ENCODE results near the gene RNF13. TPM values are rescaled to one million over a fixed set of nuclear protein-coding genes. Genes with fewer than 3 reads are reported as not detected.

The RNF13 gene
- total RNA-seq, 2 donors from 2014 or later, result 77.3 to 105 TPM

GRCh38 chr3:149958171-149958796 is 145.3 kb downstream of the RNF13 start:
- TF ChIP-seq POLR2A (IDR thresholded peaks at IDR 0.05), result no peak
- no peak for TF ChIP-seq POLR2AphosphoS5 (IDR thresholded peaks at IDR 0.05)
- no peak for TF ChIP-seq CTCF (IDR thresholded peaks at IDR 0.05)
- no peaks in the 10 kb centered on the region for H3K27me3 ChIP-seq (replicated peaks; ENCODE audit: insufficient read depth)
- no peaks in the 10 kb centered on the region for H3K9me3 ChIP-seq
- no peaks in the 10 kb centered on the region for H3K36me3 ChIP-seq
- DNase-seq (ENCODE audit: low spot score), result no peak
- H3K4me1 ChIP-seq (replicated peaks), result no peaks in the 10 kb centered on the region
- 88% methylated on average over 3 of the region's 3 CpGs for WGBS
- intact Hi-C loops (cut with DNase I), result no loop called here
- H3K27ac ChIP-seq, result no peak overlapping the region
- H3K4me3 ChIP-seq, result no peak overlapping the region

- Histone ChIP-seq H3K27ac (no peak overlapping the region), H3K9me3 (no peaks in the 10 kb centered on the region), H3K4me1 (replicated peaks) (no peaks in the 10 kb centered on the region), H3K4me3 (no peak overlapping the region), H3K36me3 (no peaks in the 10 kb centered on the region), H3K27me3 (replicated peaks; ENCODE audit: insufficient read depth) (no peaks in the 10 kb centered on the region)
- intact Hi-C loops (cut with DNase I), result no loop called here
- TF ChIP-seq CTCF (IDR thresholded peaks at IDR 0.05), result no peak
- no peak for TF ChIP-seq POLR2A (IDR thresholded peaks at IDR 0.05)
- no peak for TF ChIP-seq POLR2AphosphoS5 (IDR thresholded peaks at IDR 0.05)
- DNase-seq (ENCODE audit: low spot score), result no peak
Observed at GRCh38 chr3:149959443-149959842, 146.4 kb downstream of the RNF13 start.

- WGBS, result 89% methylated on average over 2 of the region's 2 CpGs
- DNase-seq (ENCODE audit: low spot score), result no peak
- Histone ChIP-seq H3K27ac (no peak overlapping the region), H3K9me3 (no peaks in the 10 kb centered on the region), H3K36me3 (no peaks in the 10 kb centered on the region), H3K4me1 (replicated peaks) (no peaks in the 10 kb centered on the region), H3K27me3 (replicated peaks; ENCODE audit: insufficient read depth) (no peaks in the 10 kb centered on the region), H3K4me3 (no peak overlapping the region)
- intact Hi-C loops (cut with DNase I), result loop anchor here (10.0 kb wide), 2 partner anchors 69 to 531 kb away; no protein-coding TSS in a partner anchor
- TF ChIP-seq POLR2A (IDR thresholded peaks at IDR 0.05), result no peak
Observed at GRCh38 chr3:149963485-149963884, 150.5 kb downstream of the RNF13 start.

- H3K9me3 ChIP-seq, result no peaks in the 10 kb centered on the region
- no peaks in the 10 kb centered on the region for H3K36me3 ChIP-seq
- TF ChIP-seq POLR2AphosphoS5 (IDR thresholded peaks at IDR 0.05), result no peak
- no peak for TF ChIP-seq CTCF (IDR thresholded peaks at IDR 0.05)
- no peak for TF ChIP-seq POLR2A (IDR thresholded peaks at IDR 0.05)
- no peaks in the 10 kb centered on the region for H3K27me3 ChIP-seq (replicated peaks; ENCODE audit: insufficient read depth)
- intact Hi-C loops (cut with DNase I), result loop anchor here (10.0 kb wide), 2 partner anchors 69 to 531 kb away; no protein-coding TSS in a partner anchor
- H3K4me1 ChIP-seq (replicated peaks), result peaks cover 4% of the 10 kb centered on the region
- H3K4me3 ChIP-seq, result no peak overlapping the region
- DNase-seq (ENCODE audit: low spot score), result no peak
- H3K27ac ChIP-seq, result no peak overlapping the region
Observed at GRCh38 chr3:149964291-149964690, 151.3 kb downstream of the RNF13 start.

- intact Hi-C loops (cut with DNase I), result loop anchor here (5.0 to 10.0 kb wide), 3 partner anchors 70 to 530 kb away; no protein-coding TSS in a partner anchor
- H3K27me3 ChIP-seq (replicated peaks; ENCODE audit: insufficient read depth), result no peaks in the 10 kb centered on the region
- H3K4me1 ChIP-seq (replicated peaks), result peaks cover 4% of the 10 kb centered on the region
- no peak overlapping the region for H3K27ac ChIP-seq
- no peak for DNase-seq (ENCODE audit: low spot score)
- no peaks in the 10 kb centered on the region for H3K36me3 ChIP-seq
- no peaks in the 10 kb centered on the region for H3K9me3 ChIP-seq
- TF ChIP-seq CTCF (IDR thresholded peaks at IDR 0.05), result no peak
- TF ChIP-seq POLR2AphosphoS5 (IDR thresholded peaks at IDR 0.05), result no peak
- no peak for TF ChIP-seq POLR2A (IDR thresholded peaks at IDR 0.05)
- H3K4me3 ChIP-seq, result no peak overlapping the region
Observed at GRCh38 chr3:149965278-149965677, 152.3 kb downstream of the RNF13 start.

Measured in prostate gland (tissue), 2 donors.